Mesenchymal stem cell (in vitro differentiated cells and primary cell): Measurements from ENCODE around the gene BAG5.
"Not testable (repeated sequence)": the region's sequence is repeated elsewhere in the genome, so short reads cannot be mapped to it uniquely, and the experiment has no call there.

ENCODE experiments used
- DNase-seq: peaks from one replicate; pipeline ENCODE4 v3.0.0-alpha.2; 2013
- H2AFZ ChIP-seq: one replicate; pipeline ENCODE4 v1.6.1; 2013; ENCODE audit warnings: low read depth, mild to moderate bottlenecking, control low read depth, inconsistent platforms, low read length, moderate library complexity
- H2AK5ac ChIP-seq: 2 replicates; pipeline ENCODE4 v1.6.1; 2013; ENCODE audit warnings: low read length, moderate library complexity, mild to moderate bottlenecking, inconsistent platforms; ENCODE audit not compliant: severe bottlenecking
- H2BK120ac ChIP-seq: one replicate; pipeline ENCODE4 v1.6.1; 2013; ENCODE audit warnings: low read depth, mild to moderate bottlenecking, inconsistent platforms, low read length, moderate library complexity
- H2BK12ac ChIP-seq, 2 experiments: one replicate each; pipeline ENCODE4 v1.6.1; 2013; ENCODE audit warnings: inconsistent platforms in 2 of 2, low read length in 2 of 2, mild to moderate bottlenecking in 2 of 2, moderate library complexity in 2 of 2, control low read depth in 1 of 2
- H2BK15ac ChIP-seq: one replicate; pipeline ENCODE4 v1.6.1; 2013; ENCODE audit warnings: mild to moderate bottlenecking, low read depth, inconsistent platforms; ENCODE audit not compliant: poor library complexity, severe bottlenecking
- H2BK5ac ChIP-seq: 2 replicates; pipeline ENCODE4 v1.6.1; 2013; ENCODE audit warnings: low read depth, mild to moderate bottlenecking, low read length, control low read depth, inconsistent platforms; ENCODE audit not compliant: poor library complexity, severe bottlenecking
- H3K14ac ChIP-seq, 2 experiments: one replicate each; pipeline ENCODE4 v1.6.1; 2013; ENCODE audit warnings: inconsistent platforms in 2 of 2, low read length in 2 of 2, control low read depth in 1 of 2, mild to moderate bottlenecking in 1 of 2, moderate library complexity in 1 of 2
- H3K18ac ChIP-seq, 2 experiments: one replicate each; pipeline ENCODE4 v1.6.1; 2013; ENCODE audit warnings: inconsistent platforms in 2 of 2, low read length in 2 of 2, control low read depth in 1 of 2, low read depth in 1 of 2, mild to moderate bottlenecking in 1 of 2
- H3K23ac ChIP-seq, 2 experiments: one replicate each; pipeline ENCODE4 v1.6.1; 2013; ENCODE audit warnings: inconsistent platforms in 2 of 2, low read length in 2 of 2, mild to moderate bottlenecking in 2 of 2, moderate library complexity in 2 of 2, control low read depth in 1 of 2
- H3K27ac ChIP-seq: 2 replicates; pipeline ENCODE4 v1.5.1; 2013; ENCODE audit warnings: mild to moderate bottlenecking, moderate library complexity, low read length, control low read depth, inconsistent platforms; ENCODE audit not compliant: poor library complexity, severe bottlenecking
- H3K27me3 ChIP-seq, 2 experiments: 2 replicates each; pipeline versions ENCODE4 v1.6.1 to v1.7.0; 2013; ENCODE audit warnings: low read length in 2 of 2, mild to moderate bottlenecking in 2 of 2, moderate library complexity in 2 of 2, control low read depth in 1 of 2, inconsistent platforms in 1 of 2; ENCODE audit not compliant: control insufficient read depth in 1 of 2, insufficient read depth in 1 of 2
- H3K36me3 ChIP-seq, 2 experiments: 2 replicates each; pipeline versions ENCODE4 v1.6.1 to v1.7.0; 2013; ENCODE audit warnings: low read length in 2 of 2, control low read depth in 1 of 2, inconsistent platforms in 1 of 2, low read depth in 1 of 2, mild to moderate bottlenecking in 1 of 2; ENCODE audit not compliant: insufficient read depth in 2 of 2, control insufficient read depth in 1 of 2
- H3K4ac ChIP-seq, 2 experiments: one replicate each; pipeline ENCODE4 v1.6.1; 2013; ENCODE audit warnings: inconsistent platforms in 2 of 2, low read length in 2 of 2, mild to moderate bottlenecking in 2 of 2, moderate library complexity in 2 of 2, control low read depth in 1 of 2, low read depth in 1 of 2
- H3K4me1 ChIP-seq: 2 replicates; pipeline ENCODE4 v1.6.1; 2013; ENCODE audit warnings: low read depth, low read length, control low read depth; ENCODE audit not compliant: control insufficient read depth, insufficient read depth
- H3K4me2 ChIP-seq: 2 replicates; pipeline ENCODE4 v1.6.1; 2013; ENCODE audit warnings: low read length, mild to moderate bottlenecking, inconsistent platforms; ENCODE audit not compliant: poor library complexity, severe bottlenecking
- H3K4me3 ChIP-seq, 2 experiments: 2 replicates each; pipeline versions ENCODE4 v1.5.1 to v1.7.0; 2013; ENCODE audit warnings: low read length in 2 of 2, mild to moderate bottlenecking in 2 of 2, control low read depth in 1 of 2, low read depth in 1 of 2; ENCODE audit not compliant: insufficient read depth in 1 of 2
- H3K79me1 ChIP-seq: replicated peaks from 2 replicates; pipeline ENCODE4 v1.6.1; 2013; ENCODE audit warnings: mild to moderate bottlenecking, control low read depth, low read length, inconsistent platforms; ENCODE audit not compliant: poor library complexity, severe bottlenecking
- H3K9ac ChIP-seq: 2 replicates; pipeline ENCODE4 v1.7.0; 2013; ENCODE audit warnings: mild to moderate bottlenecking, low read length, moderate library complexity
- H3K9me3 ChIP-seq: 2 replicates; pipeline ENCODE4 v1.7.0; 2013; ENCODE audit warnings: mild to moderate bottlenecking, low read length; ENCODE audit not compliant: control insufficient read depth
- H4K8ac ChIP-seq: one replicate; pipeline ENCODE4 v1.6.1; 2013; ENCODE audit warnings: inconsistent platforms, mild to moderate bottlenecking, low read length, moderate library complexity
- H4K91ac ChIP-seq: one replicate; pipeline ENCODE4 v1.6.1; 2013; ENCODE audit warnings: mild to moderate bottlenecking, low read length, inconsistent platforms
- WGBS: methylation state at CpG from one replicate; pipeline ENCODE4 v1.1.7; 2013; ENCODE audit warnings: mixed read lengths; 5-methylcytosine and 5-hydroxymethylcytosine counted together

Gene BAG5

GRCh38 chr14:103526247-103526913 lies 36.1 kb downstream of the BAG5 start:
- Histone ChIP-seq H3K9me3 (no peaks in the 10 kb centered on the region), H2BK5ac (no peak overlapping the region), H3K79me1 (peaks cover 24% of the 10 kb centered on the region), H3K27me3 (peaks cover 10 to 15% of the 10 kb centered on the region in 2 experiments), H2BK12ac (peak overlapping the region in 1 of 2 experiments; percentile 38), H3K4me2 (no peak overlapping the region), H3K27ac (no peak overlapping the region), H3K36me3 (peaks cover 9 to 16% of the 10 kb centered on the region in 2 experiments), H2BK120ac (no peak overlapping the region), H2AFZ (no peak overlapping the region), H3K9ac (no peak overlapping the region), H3K4me1 (peaks cover 73% of the 10 kb centered on the region), H2BK15ac (peak overlapping the region; percentile 33), H3K14ac (no peak overlapping the region), H3K4me3 (no peak overlapping the region), H4K91ac (no peak overlapping the region), H4K8ac (no peak overlapping the region), H3K23ac (no peak overlapping the region), H3K18ac (no peak overlapping the region), H2AK5ac (peak overlapping the region; percentile 42), H3K4ac (no peak overlapping the region)
- no peak for DNase-seq
- WGBS: 89% methylated on average over 7 of the region's 8 CpGs

- peaks cover 19% of the 10 kb centered on the region for H3K79me1 ChIP-seq
- not testable (repeated sequence) for H3K14ac ChIP-seq, H3K18ac ChIP-seq, H3K9ac ChIP-seq, H3K23ac ChIP-seq, H2BK12ac ChIP-seq, H4K91ac ChIP-seq, H3K4me3 ChIP-seq, H3K36me3 ChIP-seq, H2BK120ac ChIP-seq, H3K9me3 ChIP-seq, H2BK5ac ChIP-seq, H4K8ac ChIP-seq, H2AFZ ChIP-seq, H3K4ac ChIP-seq, H2BK15ac ChIP-seq, DNase-seq
- peak overlapping the region; percentile 3 for H2AK5ac ChIP-seq
- WGBS: 70% methylated on average over 17 of the region's 17 CpGs
- H3K4me2 ChIP-seq: peak overlapping the region; percentile 17
- peaks cover 10 to 15% of the 10 kb centered on the region in 2 experiments for H3K27me3 ChIP-seq
- peaks cover 73% of the 10 kb centered on the region for H3K4me1 ChIP-seq
- peak overlapping the region; percentile 61 for H3K27ac ChIP-seq
Measured at GRCh38 chr14:103525430-103526246, 36.8 kb downstream of the BAG5 start.

GRCh38 chr14:103524002-103524935 lies 38.2 kb downstream of the BAG5 start:
- H3K9ac ChIP-seq: no peak overlapping the region
- H3K14ac ChIP-seq: no peak overlapping the region
- peaks cover 0 to 4% of the 10 kb centered on the region in 2 experiments for H3K36me3 ChIP-seq
- H2AK5ac ChIP-seq: no peak overlapping the region
- H3K27ac ChIP-seq: no peak overlapping the region
- H2BK120ac ChIP-seq: no peak overlapping the region
- DNase-seq: no peak
- peaks cover 69% of the 10 kb centered on the region for H3K4me1 ChIP-seq
- no peak overlapping the region for H2BK5ac ChIP-seq
- H3K4me3 ChIP-seq: no peak overlapping the region
- no peaks in the 10 kb centered on the region for H3K9me3 ChIP-seq
- H3K23ac ChIP-seq: no peak overlapping the region
- H2BK12ac ChIP-seq: no peak overlapping the region
- no peak overlapping the region for H3K4ac ChIP-seq
- H2AFZ ChIP-seq: no peak overlapping the region
- H4K8ac ChIP-seq: no peak overlapping the region
- 73% methylated on average over 11 of the region's 12 CpGs for WGBS
- peaks cover 9% of the 10 kb centered on the region for H3K79me1 ChIP-seq
- H4K91ac ChIP-seq: no peak overlapping the region
- no peak overlapping the region for H3K18ac ChIP-seq
- peaks cover 10 to 15% of the 10 kb centered on the region in 2 experiments for H3K27me3 ChIP-seq
- H3K4me2 ChIP-seq: no peak overlapping the region
- no peak overlapping the region for H2BK15ac ChIP-seq
